RWPE2 (cell line): ENCODE data around the gene TBCK.

ENCODE experiments used
- ATAC-seq: fragments of 200-7000 bp; cut with Tn5 transposase; 3 replicates; pipeline ENCODE4 v1.9.1; 2021; ENCODE audit warnings: low read depth
- DNase-seq: peaks from one replicate; pipeline ENCODE4 v3.0.0-alpha.2; 2020; ENCODE audit warnings: low spot score
- H3K27ac ChIP-seq: fragments of 450-650 bp; 2 replicates; pipeline ENCODE4 v1.5.1; 2017; ENCODE audit warnings: mild to moderate bottlenecking; ENCODE audit not compliant: poor library complexity, severe bottlenecking
- H3K27me3 ChIP-seq: fragments of 250-450 bp; sonication (Bioruptor Pico); 2 replicates; pipeline ENCODE4 v1.5.1; 2021; ENCODE audit warnings: mild to moderate bottlenecking, moderate library complexity; ENCODE audit not compliant: insufficient read depth, poor library complexity, severe bottlenecking
- H3K36me3 ChIP-seq: fragments of 250-450 bp; sonication (Bioruptor Pico); 2 replicates; pipeline ENCODE4 v1.5.1; 2020; ENCODE audit warnings: low read depth, mild to moderate bottlenecking, moderate library complexity
- H3K4me1 ChIP-seq: fragments of 250-450 bp; sonication (Bioruptor Pico); 2 replicates; pipeline ENCODE4 v1.5.1; 2021; ENCODE audit warnings: mild to moderate bottlenecking, moderate library complexity; ENCODE audit not compliant: insufficient read depth, poor library complexity, severe bottlenecking
- H3K4me3 ChIP-seq: fragments of 250-450 bp; sonication (Bioruptor Pico); 2 replicates; pipeline ENCODE4 v1.5.1; 2021; ENCODE audit warnings: mild to moderate bottlenecking, moderate library complexity; ENCODE audit not compliant: severe bottlenecking
- H3K9me3 ChIP-seq: fragments of 250-450 bp; sonication (Bioruptor Pico); 2 replicates; pipeline ENCODE4 v1.5.1; 2021; ENCODE audit warnings: mild to moderate bottlenecking, moderate library complexity; ENCODE audit not compliant: severe bottlenecking
- CTCF ChIP-seq: fragments of 450-650 bp; IDR thresholded peaks from one replicate; pipeline ENCODE4 v1.5.1; 2017; ENCODE audit warnings: mild to moderate bottlenecking, moderate library complexity; ENCODE audit not compliant: poor library complexity, severe bottlenecking

TBCK gene

GRCh38 chr4:106337916-106338315, 21.9 kb upstream of the TBCK start:
- H3K4me3 ChIP-seq = no peak overlapping the region
- H3K27ac ChIP-seq = no peak overlapping the region
- no peaks in the 10 kb centered on the region for H3K4me1 ChIP-seq
- H3K9me3 ChIP-seq = no peaks in the 10 kb centered on the region
- H3K27me3 ChIP-seq = no peaks in the 10 kb centered on the region
- no peak for DNase-seq
- peaks cover 76% of the 10 kb centered on the region for H3K36me3 ChIP-seq
- TF ChIP-seq CTCF = no peak
- no peak for ATAC-seq

- no peak for DNase-seq
- Histone ChIP-seq H3K4me1 (no peaks in the 10 kb centered on the region), H3K4me3 (no peak overlapping the region), H3K27ac (no peak overlapping the region), H3K27me3 (no peaks in the 10 kb centered on the region), H3K36me3 (peaks cover 89% of the 10 kb centered on the region), H3K9me3 (no peaks in the 10 kb centered on the region)
- ATAC-seq = no peak
- no peak for TF ChIP-seq CTCF
Measured at GRCh38 chr4:106336618-106337017, 20.6 kb upstream of the TBCK start.

- DNase-seq (no peak), ATAC-seq (no peak)
- Histone ChIP-seq H3K4me1 (no peaks in the 10 kb centered on the region), H3K27ac (no peak overlapping the region), H3K9me3 (no peaks in the 10 kb centered on the region), H3K27me3 (no peaks in the 10 kb centered on the region), H3K4me3 (no peak overlapping the region), H3K36me3 (peaks cover 93% of the 10 kb centered on the region)
- TF ChIP-seq CTCF = no peak
Measured at GRCh38 chr4:106334741-106335470, 18.9 kb upstream of the TBCK start.

- Histone ChIP-seq H3K27me3 (no peaks in the 10 kb centered on the region), H3K27ac (no peak overlapping the region), H3K4me1 (no peaks in the 10 kb centered on the region), H3K4me3 (no peak overlapping the region), H3K36me3 (peaks cover 93% of the 10 kb centered on the region), H3K9me3 (no peaks in the 10 kb centered on the region)
- ATAC-seq (no peak), DNase-seq (no peak)
- no peak for TF ChIP-seq CTCF
Measured at GRCh38 chr4:106333186-106333585, 17.2 kb upstream of the TBCK start.

GRCh38 chr4:106329041-106329618, 13.1 kb upstream of the TBCK start:
- H3K9me3 ChIP-seq = no peaks in the 10 kb centered on the region
- ATAC-seq = peak; percentile 74
- no peaks in the 10 kb centered on the region for H3K27me3 ChIP-seq
- H3K4me3 ChIP-seq = no peak overlapping the region
- H3K4me1 ChIP-seq = peaks cover 7% of the 10 kb centered on the region
- DNase-seq = no peak
- no peak overlapping the region for H3K27ac ChIP-seq
- peak; percentile 84 for TF ChIP-seq CTCF
- peaks cover 98% of the 10 kb centered on the region for H3K36me3 ChIP-seq
